ENCODE measurements around the gene TMEM132D. TPM values are rescaled to one million over a fixed set of nuclear protein-coding genes. Genes with fewer than 3 reads are reported as not detected.
A peak's percentile ranks its signal among the peaks of the same experiment; 100 is the strongest.

The TMEM132D gene
- total RNA-seq, 2 donors from 2014 or later = 4.4 to 14.2 TPM

DNA sequence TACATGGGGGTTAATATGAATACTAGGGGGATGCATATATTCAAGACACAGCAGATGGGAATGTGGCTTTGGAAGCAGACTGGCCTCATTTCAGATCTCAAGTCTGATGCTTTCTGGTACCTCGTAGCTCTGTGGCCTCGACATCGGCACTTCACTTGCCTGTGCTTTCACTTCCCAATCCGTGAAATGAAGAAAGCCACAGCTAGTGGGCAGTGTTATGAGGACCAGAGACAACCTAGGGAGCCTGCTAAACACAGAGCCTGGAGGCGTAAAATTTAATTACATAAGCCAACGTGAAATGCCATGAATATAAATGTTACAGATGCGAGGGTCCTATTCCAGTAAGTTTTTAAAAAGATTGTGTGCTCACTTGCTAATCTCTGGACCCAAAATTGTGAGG, 286.0 kb downstream of the TMEM132D start:
- Histone ChIP-seq H3K27me3 (ENCODE audit: control insufficient read depth, insufficient read depth, low read length, poor library complexity, severe bottlenecking) (peaks cover 11% of the 10 kb centered on the region), H3K27ac (ENCODE audit: low read depth, low read length) (no peak overlapping the region), H3K4me1 (ENCODE audit: control insufficient read depth, insufficient read depth, low read length) (peaks cover 4% of the 10 kb centered on the region), H3K9ac (ENCODE audit: extremely low read depth, low read length, poor library complexity, severe bottlenecking) (no peak overlapping the region), H3K36me3 (ENCODE audit: control insufficient read depth, insufficient read depth, low read length) (no peaks in the 10 kb centered on the region), H3K4me3 (ENCODE audit: low read length) (no peak overlapping the region), H3K9me3 (ENCODE audit: control insufficient read depth, low read length) (peaks cover 12% of the 10 kb centered on the region)
- no peak overlapping the region for H3K4me3 Mint-ChIP-seq
- H3K4me1 Mint-ChIP-seq = peaks cover 22% of the 10 kb centered on the region
- H3K36me3 Mint-ChIP-seq (ENCODE audit: low read depth) = peaks cover 22% of the 10 kb centered on the region
- peaks cover 14% of the 10 kb centered on the region for H3K27me3 Mint-ChIP-seq (ENCODE audit: insufficient read depth)
- TF ChIP-seq, protein P1, sequence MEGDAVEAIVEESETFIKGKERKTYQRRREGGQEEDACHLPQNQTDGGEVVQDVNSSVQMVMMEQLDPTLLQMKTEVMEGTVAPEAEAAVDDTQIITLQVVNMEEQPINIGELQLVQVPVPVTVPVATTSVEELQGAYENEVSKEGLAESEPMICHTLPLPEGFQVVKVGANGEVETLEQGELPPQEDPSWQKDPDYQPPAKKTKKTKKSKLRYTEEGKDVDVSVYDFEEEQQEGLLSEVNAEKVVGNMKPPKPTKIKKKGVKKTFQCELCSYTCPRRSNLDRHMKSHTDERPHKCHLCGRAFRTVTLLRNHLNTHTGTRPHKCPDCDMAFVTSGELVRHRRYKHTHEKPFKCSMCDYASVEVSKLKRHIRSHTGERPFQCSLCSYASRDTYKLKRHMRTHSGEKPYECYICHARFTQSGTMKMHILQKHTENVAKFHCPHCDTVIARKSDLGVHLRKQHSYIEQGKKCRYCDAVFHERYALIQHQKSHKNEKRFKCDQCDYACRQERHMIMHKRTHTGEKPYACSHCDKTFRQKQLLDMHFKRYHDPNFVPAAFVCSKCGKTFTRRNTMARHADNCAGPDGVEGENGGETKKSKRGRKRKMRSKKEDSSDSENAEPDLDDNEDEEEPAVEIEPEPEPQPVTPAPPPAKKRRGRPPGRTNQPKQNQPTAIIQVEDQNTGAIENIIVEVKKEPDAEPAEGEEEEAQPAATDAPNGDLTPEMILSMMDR (conservative IDR thresholded peaks at IDR 0.05) = peak; percentile 61
- 92 to 94% methylated on average over 7 of the region's 7 CpGs for WGBS, 2 experiments (ENCODE audit: insufficient coverage in 1 of 2, insufficient read length in 1 of 2)
- H3K27ac Mint-ChIP-seq = no peak overlapping the region
- no peak for DNase-seq
- H3K9me3 Mint-ChIP-seq = peaks cover 16% of the 10 kb centered on the region

GRCh38 chr12:129615001-129615400, 288.8 kb downstream of the TMEM132D start:
- Mint-ChIP-seq H3K4me1 (peaks cover 43% of the 10 kb centered on the region), H3K27me3 (ENCODE audit: insufficient read depth) (peaks cover 4% of the 10 kb centered on the region), H3K27ac (no peak overlapping the region), H3K9me3 (peaks cover 16% of the 10 kb centered on the region), H3K4me3 (no peak overlapping the region), H3K36me3 (ENCODE audit: low read depth) (peaks cover 22% of the 10 kb centered on the region)
- no peaks in the 10 kb centered on the region for H3K36me3 ChIP-seq (ENCODE audit: control insufficient read depth, insufficient read depth, low read length)
- no peak overlapping the region for H3K27ac ChIP-seq (ENCODE audit: low read depth, low read length)
- TF ChIP-seq, protein P1 (conservative IDR thresholded peaks at IDR 0.05) = no peak
- no peak for DNase-seq
- H3K9ac ChIP-seq (ENCODE audit: extremely low read depth, low read length, poor library complexity, severe bottlenecking) = no peak overlapping the region
- peaks cover 12% of the 10 kb centered on the region for H3K4me1 ChIP-seq (ENCODE audit: control insufficient read depth, insufficient read depth, low read length)
- peaks cover 4% of the 10 kb centered on the region for H3K27me3 ChIP-seq (ENCODE audit: control insufficient read depth, insufficient read depth, low read length, poor library complexity, severe bottlenecking)
- 83 to 93% methylated on average over 1 to 4 of the region's 5 CpGs for WGBS, 2 experiments (ENCODE audit: insufficient coverage in 1 of 2, insufficient read length in 1 of 2)
- peaks cover 12% of the 10 kb centered on the region for H3K9me3 ChIP-seq (ENCODE audit: control insufficient read depth, low read length)
- no peak overlapping the region for H3K4me3 ChIP-seq (ENCODE audit: low read length)

DNA sequence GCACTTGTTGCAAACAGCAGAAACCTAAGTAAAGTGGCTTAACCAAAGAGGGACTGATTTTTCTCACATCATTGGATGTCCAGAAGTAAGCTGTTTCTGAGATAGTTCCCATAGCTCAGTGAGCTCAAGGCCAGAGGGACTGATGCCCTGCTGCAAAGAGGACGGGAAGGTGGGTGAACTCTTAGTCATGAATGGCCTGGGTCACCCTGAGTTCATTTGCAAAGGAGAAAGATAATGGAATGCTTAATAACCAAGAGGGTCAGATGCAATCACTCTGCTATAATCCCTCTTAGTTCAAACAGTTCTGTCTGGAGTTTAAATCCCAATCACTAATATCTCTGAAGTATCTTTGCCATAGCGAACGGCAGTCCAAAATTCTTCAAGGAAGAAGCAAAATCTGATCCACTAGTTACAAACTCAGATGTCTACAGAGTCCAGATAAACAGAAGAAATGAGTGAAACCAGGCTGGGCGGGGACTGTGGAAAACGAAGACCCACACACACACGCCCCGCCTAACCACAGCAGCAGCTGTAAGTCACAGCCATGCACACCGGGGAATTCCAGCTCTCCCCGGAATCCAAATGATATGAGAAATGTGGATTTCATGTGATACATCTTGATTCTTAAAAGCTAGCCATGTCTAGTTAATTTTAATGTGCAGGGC, 289.5 kb downstream of the TMEM132D start:
- Histone ChIP-seq H3K9ac (ENCODE audit: extremely low read depth, low read length, poor library complexity, severe bottlenecking) (no peak overlapping the region), H3K27me3 (ENCODE audit: control insufficient read depth, insufficient read depth, low read length, poor library complexity, severe bottlenecking) (no peaks in the 10 kb centered on the region), H3K27ac (ENCODE audit: low read depth, low read length) (no peak overlapping the region), H3K4me3 (ENCODE audit: low read length) (no peak overlapping the region), H3K9me3 (ENCODE audit: control insufficient read depth, low read length) (peaks cover 12% of the 10 kb centered on the region), H3K4me1 (ENCODE audit: control insufficient read depth, insufficient read depth, low read length) (peaks cover 12% of the 10 kb centered on the region), H3K36me3 (ENCODE audit: control insufficient read depth, insufficient read depth, low read length) (no peaks in the 10 kb centered on the region)
- no peak overlapping the region for H3K4me3 Mint-ChIP-seq
- TF ChIP-seq, protein P1 (conservative IDR thresholded peaks at IDR 0.05) = no peak
- no peak for DNase-seq
- 94% methylated on average over 9 of the region's 9 CpGs for WGBS, 2 experiments (ENCODE audit: insufficient coverage in 1 of 2, insufficient read length in 1 of 2)
- H3K9me3 Mint-ChIP-seq = peaks cover 16% of the 10 kb centered on the region
- peaks cover 4% of the 10 kb centered on the region for H3K27me3 Mint-ChIP-seq (ENCODE audit: insufficient read depth)
- no peak overlapping the region for H3K27ac Mint-ChIP-seq
- H3K4me1 Mint-ChIP-seq = peaks cover 39% of the 10 kb centered on the region
- peaks cover 22% of the 10 kb centered on the region for H3K36me3 Mint-ChIP-seq (ENCODE audit: low read depth)
